GM19463 (cell line): ENCODE data around the gene MGP.
A peak's percentile ranks its signal among the peaks of the same experiment; 100 is the strongest.

Source experiments
- ATAC-seq: cut with Tn5 transposase; IDR thresholded peaks from one replicate; pipeline ENCODE4 v1.9.1; 2021; ENCODE audit warnings: mild to moderate bottlenecking, moderate library complexity; ENCODE audit not compliant: unreplicated experiment

MGP gene

DNA sequence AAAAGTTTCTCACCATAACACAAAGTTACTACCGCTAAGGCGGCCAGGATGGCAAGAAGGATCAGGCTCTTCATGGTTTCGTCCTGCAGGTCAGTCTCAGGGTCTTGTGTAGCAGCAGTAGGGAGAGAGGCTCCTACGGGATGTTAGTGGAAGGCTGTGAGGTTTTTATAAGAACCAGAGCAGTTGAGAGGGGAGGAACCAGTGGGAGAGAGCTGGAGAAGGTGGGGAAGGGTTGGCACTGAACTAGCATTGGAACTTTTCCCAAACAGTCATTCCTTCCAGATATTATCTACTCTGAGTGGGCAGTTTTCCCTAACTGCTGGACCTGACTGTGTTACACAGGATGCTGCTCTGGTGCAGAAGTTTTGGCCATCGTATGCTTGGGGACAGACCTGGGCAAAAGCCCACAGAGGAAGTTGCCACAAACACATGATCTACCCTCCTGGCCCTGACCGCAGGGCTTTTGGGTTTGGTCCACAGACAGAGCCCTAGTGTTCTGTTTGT, at the start of gene MGP:
MGP (minus strand) TSS at position 137 of the 504 bp plus-strand sequence; CDS start at position 74, 63 bp downstream.
- no peak for ATAC-seq

- ATAC-seq = no peak
These were observed 49.4 kb upstream of the MGP start for GRCh38 chr12:14935031-14935430.

- ATAC-seq = no peak
These were observed 48.9 kb upstream of the MGP start for GRCh38 chr12:14934511-14934910.

- ATAC-seq = no peak
These were observed 46.3 kb upstream of the MGP start for GRCh38 chr12:14931791-14932560.

DNA sequence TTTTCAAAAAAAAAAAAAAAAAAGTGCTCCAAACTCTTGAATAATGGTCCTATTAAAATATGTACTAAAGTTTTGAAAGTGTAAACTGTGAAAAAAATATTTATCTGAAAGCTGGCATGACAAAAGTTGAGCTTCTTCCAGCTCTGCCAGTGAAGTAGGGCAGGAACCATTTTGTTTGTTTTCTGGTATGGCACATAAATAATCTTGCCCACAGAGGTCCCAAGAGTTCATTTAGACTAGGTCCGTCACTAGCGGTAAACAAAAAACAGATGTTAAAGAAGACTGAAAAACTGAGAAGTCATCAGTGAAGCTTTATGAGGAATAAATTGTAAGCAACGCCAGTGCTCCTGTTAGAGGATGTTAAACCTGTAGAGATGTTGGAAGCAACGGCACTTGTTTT, 45.7 kb upstream of the MGP start:
- ATAC-seq = no peak

GRCh38 chr12:14930299-14930698, 44.6 kb upstream of the MGP start:
- no peak for ATAC-seq

DNA sequence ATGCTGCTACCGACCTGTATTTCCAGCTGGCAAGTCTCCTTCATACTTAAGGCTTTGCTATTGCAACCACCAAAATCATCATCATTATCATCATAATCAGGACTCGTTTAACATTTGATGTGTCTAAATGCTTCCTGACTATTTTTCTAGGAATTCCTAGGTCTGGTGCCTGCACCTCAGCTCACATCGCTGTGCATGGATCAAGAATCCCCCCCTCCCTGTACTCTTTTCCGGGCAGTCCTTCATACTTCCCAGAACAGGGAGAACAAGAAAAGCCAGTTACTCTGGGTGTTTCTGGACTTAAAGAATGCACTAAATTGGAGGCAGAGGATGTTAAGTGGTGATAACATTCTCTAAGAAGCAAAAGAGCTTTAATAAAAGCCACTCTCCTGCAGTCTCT, 43.3 kb upstream of the MGP start:
- ATAC-seq = no peak

DNA sequence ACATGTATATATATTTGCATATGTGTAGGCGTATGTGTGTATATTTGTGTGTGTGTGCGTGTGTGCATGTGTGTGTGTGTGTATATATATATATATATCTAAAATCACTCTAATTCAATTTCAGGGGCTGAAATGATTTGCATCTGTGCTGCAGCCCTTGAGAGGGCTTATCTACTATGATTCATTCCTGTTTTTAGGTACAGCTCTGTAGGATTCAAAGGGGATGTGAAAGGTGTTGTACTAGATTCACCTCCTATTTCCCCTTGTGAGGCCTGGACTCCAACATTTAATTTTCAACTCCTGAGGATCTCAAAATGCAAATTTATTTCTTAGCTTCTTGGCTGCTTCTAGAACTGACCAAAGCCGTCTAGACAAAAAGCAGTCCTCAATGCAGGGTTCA, 41.6 kb upstream of the MGP start:
- no peak for ATAC-seq

DNA sequence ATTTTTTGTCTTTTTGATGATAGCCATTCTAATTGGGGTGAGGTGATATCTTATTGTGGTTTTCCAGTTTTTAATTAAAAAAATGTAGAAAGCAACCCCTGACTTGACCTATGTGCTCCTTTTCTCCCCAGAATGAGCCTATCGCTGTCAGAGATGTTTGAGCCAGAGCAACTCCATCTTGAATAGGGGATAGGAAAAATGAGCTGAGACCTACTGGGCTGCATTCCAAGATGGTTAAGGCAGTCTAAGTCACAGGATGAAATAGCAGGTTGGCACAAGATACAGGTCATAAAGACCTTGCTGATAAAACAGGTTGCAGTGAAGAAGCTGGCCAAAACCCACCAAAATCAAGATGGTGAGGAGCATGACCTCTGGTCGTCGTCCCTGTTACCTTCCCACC, 38.9 kb upstream of the MGP start:
- no peak for ATAC-seq

GRCh38 chr12:14923944-14924343, 38.3 kb upstream of the MGP start:
- ATAC-seq = no peak

DNA sequence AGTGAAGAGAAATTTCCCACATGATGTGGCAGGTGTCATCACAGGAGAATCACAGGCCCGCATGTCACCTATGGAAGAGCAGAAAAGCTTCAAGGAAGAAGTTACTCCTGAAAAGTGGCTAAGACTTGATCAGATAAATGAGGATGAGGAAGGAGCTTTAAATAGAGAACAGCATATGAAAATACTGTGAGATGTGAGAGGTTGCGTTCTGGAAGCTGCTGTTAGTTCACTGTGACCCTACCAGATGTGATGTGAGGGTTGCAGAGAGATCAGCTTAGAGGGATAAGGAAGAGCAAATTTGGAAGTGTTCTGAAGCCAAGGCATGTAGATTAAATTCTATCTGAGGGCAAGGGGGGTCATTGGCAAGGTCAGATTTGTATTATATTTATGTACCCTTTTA, 35.6 kb upstream of the MGP start:
- no peak for ATAC-seq

DNA sequence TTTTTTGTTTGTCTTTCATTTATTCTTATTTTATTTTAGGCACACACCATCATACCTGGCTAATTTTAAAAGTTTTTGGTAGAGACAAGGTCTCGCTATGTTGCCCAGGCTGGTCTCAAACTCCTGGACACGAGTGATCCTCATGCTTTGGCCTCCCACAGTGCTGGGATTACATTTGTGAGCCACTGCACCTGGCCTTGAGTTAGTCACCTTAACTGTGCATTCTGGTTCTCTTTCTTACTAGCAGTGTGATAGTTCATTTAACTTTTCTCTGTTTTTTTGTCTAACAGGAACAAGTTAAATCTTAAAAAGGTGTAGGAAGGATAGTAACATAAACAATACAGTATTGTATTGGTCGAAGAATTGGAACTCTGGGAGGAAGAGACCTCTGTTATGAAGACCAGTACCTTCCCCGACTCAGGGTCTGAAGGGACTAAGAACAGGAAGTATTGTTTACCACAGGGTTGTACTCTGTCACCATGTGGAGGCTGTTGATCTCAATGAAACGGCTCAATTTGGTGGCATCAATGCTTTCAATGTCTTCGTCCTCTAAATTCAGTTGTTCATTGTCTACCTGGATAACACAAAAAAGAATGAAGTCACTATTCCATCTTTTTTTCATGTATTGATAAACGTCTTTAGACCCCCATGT, 34.9 kb upstream of the MGP start:
- ATAC-seq = peak; percentile 71

DNA sequence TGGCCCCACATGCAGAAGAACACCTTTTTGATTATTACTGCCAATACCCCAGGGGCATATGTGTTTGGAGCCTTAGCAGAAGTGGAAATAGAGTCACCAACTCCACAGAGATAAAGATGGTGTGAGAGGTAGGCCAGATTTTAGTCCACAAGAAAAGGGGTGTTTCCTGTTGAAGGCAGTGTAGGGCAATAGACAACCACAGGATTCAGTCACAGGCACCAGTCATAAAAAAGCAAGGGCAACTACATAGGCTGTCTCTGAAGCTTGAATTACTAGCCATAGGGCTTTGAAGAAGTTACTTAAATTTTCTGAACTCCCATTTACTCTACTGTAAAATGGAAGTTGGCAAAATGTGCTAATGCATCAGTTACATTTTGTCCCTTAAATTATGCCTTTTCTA, 33.8 kb upstream of the MGP start:
- ATAC-seq = no peak

DNA sequence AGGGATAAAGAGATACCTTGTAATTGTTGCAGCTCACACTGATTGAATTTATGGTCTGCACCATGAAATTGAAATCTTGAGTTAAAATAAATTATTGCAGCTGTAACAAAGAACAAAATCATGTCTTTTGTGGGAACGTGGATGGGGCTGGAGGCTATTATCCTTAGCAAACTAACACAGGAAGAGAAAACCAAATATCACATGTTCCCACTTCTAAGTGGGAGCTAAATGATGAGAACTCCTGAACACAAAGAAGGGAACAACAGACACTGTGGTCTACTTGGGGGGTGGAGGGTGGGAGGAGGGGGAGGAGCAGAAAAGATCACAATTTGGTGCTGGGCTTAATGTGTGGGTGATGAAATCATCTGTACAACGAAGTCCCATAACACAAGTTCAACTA, 30.1 kb upstream of the MGP start:
- no peak for ATAC-seq

DNA sequence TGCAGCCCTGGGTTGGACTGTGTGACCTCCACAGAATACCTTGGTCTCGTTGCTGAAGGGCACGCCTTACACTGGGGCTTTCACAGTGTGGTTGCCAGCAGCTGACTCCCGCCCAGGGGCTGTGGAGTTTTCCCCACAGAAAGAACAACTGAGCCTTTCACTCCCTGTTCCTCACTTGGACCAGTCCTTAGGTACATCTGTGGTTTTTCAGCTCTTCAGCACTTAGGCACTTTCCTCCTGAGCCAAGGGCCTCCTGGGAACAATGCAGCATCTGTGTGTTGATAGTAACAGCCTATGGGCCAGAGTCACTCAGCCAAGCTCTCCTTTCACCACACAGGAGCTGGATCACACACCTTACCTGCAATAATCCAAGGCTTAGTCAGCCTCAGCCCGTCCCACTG, 27.7 kb upstream of the MGP start:
- ATAC-seq = no peak

DNA sequence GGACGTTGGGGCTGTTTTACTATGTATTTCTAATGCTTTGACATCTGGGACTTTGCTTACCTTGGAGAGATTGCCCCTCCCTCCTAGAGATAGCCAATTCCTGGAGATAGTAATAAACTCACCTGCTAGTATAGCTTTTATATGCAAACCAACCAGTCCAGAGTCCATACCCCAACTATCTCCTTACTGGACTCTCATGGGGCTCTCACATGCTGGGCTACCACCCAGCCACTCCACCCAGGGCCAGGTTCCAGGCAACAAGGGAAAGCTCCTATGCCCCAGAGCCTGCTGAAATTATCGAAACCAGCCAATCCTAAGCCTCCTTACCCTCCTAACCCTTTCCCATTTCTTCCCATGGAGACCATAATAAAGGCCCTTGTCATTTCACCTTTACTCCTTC, 25.5 kb upstream of the MGP start:
- ATAC-seq = no peak

- no peak for ATAC-seq
These were observed 24.6 kb upstream of the MGP start for GRCh38 chr12:14910090-14910915.

DNA sequence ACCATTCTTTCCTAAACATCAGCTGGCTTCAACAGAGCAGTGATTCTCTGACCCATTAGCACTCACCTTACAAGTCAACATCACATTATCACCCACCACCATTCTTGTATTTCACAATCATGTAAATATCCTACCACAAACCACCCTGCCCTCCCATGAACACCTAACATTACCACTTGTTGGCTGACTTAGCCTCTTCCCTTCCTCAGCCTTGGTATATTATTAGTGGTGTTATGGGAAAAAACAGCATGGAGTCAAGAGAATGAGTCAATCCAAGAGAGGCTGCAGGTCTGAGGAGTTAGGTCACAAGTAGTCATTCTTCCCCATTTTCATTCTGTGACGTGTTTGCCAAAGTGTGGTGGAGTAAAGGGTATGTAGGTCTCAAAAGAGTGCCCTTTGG, 22.3 kb upstream of the MGP start:
- no peak for ATAC-seq

DNA sequence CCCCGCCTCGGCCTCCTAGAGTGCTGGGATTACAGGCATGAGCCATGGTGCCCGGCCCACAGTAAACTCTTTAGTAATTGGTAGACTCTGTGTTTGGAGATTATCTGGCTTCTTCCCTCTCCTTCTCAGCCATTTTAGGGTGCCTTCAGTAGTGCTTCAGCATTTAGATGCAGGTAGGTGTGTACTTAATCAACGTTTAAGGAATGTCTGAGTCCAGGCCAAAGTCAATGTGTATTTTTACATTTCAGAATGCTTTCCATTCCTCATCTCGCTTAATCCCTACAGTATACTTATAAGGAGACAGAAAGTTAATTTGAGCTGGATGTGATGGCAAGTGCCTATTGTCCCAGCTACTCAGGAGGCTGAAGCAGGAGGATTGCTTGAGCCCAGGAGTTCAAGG, 20.5 kb upstream of the MGP start:
- no peak for ATAC-seq

DNA sequence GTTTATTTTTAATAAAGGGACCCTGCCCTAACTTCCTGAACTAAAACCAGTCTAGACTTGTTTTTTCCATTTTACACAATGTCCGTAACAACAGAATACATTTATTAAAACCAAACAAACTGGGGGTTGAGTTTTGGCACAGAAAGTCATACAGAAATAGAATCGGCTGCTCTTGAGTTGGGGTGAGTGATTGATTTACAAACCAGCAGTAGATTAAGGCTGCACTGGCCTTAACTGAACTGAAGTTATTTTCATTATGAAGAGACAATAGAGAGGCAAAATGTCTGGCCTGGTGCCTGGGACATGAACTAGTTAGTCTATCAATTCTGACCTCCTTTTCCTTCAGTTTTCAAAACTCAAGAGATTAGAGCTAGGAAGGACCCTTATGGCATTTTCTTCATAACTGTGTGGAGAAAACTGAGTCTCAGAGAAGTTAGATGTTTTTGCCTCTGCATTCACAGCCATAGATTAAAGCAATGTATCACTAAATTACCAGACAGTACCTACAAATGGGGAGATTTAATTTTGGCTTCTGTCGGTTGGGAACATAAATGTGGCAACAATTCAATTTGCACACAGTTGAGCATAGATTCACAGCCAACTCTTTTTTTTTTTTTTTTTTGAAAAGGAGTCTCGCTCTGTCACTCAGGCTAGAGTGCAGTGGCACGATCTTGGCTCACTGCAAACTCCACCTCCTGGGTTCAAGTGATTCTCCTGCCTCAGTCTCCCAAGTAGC, 19.8 kb upstream of the MGP start:
- no peak for ATAC-seq

DNA sequence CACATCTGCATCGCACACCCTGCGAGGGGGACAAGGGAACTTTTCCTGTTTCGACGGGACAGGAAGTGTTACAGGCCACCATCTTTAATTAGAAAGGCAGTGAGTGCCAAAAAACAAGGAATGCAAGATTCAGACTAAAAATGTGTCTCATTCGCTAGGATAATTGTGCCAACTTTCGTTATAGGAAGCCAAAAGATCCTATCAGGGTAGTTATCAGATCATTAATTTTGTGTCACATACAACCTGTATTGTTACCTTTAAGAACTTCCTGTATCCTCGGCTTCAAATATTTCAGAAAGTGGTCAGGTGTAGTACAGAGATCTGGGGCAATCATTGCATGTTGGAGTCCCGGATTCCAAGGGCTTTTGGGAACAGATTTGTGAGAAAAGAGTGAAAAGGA, 19.2 kb upstream of the MGP start:
- ATAC-seq = no peak
